OCI-LY7 (cell line): ENCODE data around the gene OR1J2. TPM values are rescaled to one million over a fixed set of nuclear protein-coding genes. Genes with fewer than 3 reads are reported as not detected.

ENCODE experiments used
- BruUV-seq: library from RNA; stranded (reverse); fragments of 400-500 nt; replicated peaks from 2 replicates; lab custom pipeline; 2021; lab: Mats Ljungman, UMichigan
- CTCF ChIA-PET: fragments of 300-600 bp; sonication (Branson Sonifier 250); formaldehyde crosslinking; loops from one replicate; lab custom pipeline; 2022; ENCODE audit warnings: antibody characterized with exemption; ENCODE audit not compliant: unreplicated experiment; lab: Charles Lee
- POLR2A ChIA-PET: fragments of 300-600 bp; sonication (Branson Sonifier 250); formaldehyde crosslinking; loops from one replicate; lab custom pipeline; 2022; ENCODE audit warnings: antibody characterized with exemption; lab: Charles Lee
- DNase-seq: peaks from one replicate; pipeline ENCODE4 v3.0.0-alpha.2; 2015; ENCODE audit warnings: low spot score
- H2AFZ ChIP-seq: fragments of 200-600 bp; sonication (generic), shearing (Covaris generic); 2 replicates; pipeline ENCODE4 v1.6.1; 2014; ENCODE audit warnings: mild to moderate bottlenecking, antibody characterized with exemption, low read length, moderate library complexity
- H3K27ac ChIP-seq: fragments of 200-600 bp; sonication (generic); 2 replicates; pipeline ENCODE4 v1.5.1; 2014; ENCODE audit warnings: mixed run types, low read depth, mild to moderate bottlenecking, moderate library complexity, low read length, inconsistent platforms; ENCODE audit not compliant: poor library complexity, severe bottlenecking
- H3K36me3 ChIP-seq: fragments of 200-600 bp; sonication (generic); 2 replicates; pipeline ENCODE4 v1.6.1; 2014; ENCODE audit warnings: mild to moderate bottlenecking, antibody characterized with exemption, low read length, moderate library complexity, mixed read lengths; ENCODE audit not compliant: insufficient read depth
- H3K4me1 ChIP-seq: fragments of 200-600 bp; sonication (generic); 2 replicates; pipeline ENCODE4 v1.5.1; 2014; ENCODE audit warnings: mild to moderate bottlenecking, low read length; ENCODE audit not compliant: insufficient read depth, poor library complexity, severe bottlenecking
- H3K4me2 ChIP-seq: fragments of 200-600 bp; sonication (generic); 2 replicates; pipeline ENCODE4 v1.6.1; 2014; ENCODE audit warnings: mild to moderate bottlenecking, low read length
- H3K4me3 ChIP-seq: fragments of 200-600 bp; sonication (generic); 2 replicates; pipeline ENCODE4 v1.5.1; 2014; ENCODE audit warnings: mild to moderate bottlenecking, low read depth, low read length; ENCODE audit not compliant: poor library complexity, severe bottlenecking
- H3K79me2 ChIP-seq: fragments of 200-600 bp; sonication (generic); 2 replicates; pipeline ENCODE4 v1.6.1; 2016; ENCODE audit warnings: low read depth, mild to moderate bottlenecking, low read length, moderate library complexity, mixed read lengths; ENCODE audit not compliant: insufficient read depth
- H3K9me2 ChIP-seq: fragments of 200-600 bp; sonication (generic); 2 replicates; pipeline ENCODE4 v1.6.1; 2016; ENCODE audit warnings: mild to moderate bottlenecking, low read length, mixed read lengths; ENCODE audit not compliant: insufficient read depth
- H3K9me3 ChIP-seq: fragments of 200-600 bp; sonication (generic); 2 replicates; pipeline ENCODE4 v1.6.1; 2014; ENCODE audit warnings: mild to moderate bottlenecking, mixed run types, low read length, mixed read lengths
- H4K20me1 ChIP-seq: fragments of 200-600 bp; sonication (generic); 2 replicates; pipeline ENCODE4 v1.6.1; 2014; ENCODE audit warnings: mild to moderate bottlenecking, antibody characterized with exemption, low read length, moderate library complexity, mixed read lengths; ENCODE audit not compliant: insufficient read depth
- CTCF ChIP-seq: fragments of 200-600 bp; sonication (generic); conservative IDR thresholded peaks from 2 replicates; pipeline ENCODE4 v1.5.1; 2014; ENCODE audit warnings: mild to moderate bottlenecking, antibody characterized with exemption, low read length, moderate library complexity, mixed read lengths
- EZH2phosphoT487 ChIP-seq: fragments of 200-600 bp; sonication (generic); IDR thresholded peaks from 2 replicates; pipeline ENCODE4 v1.6.1; 2018; ENCODE audit warnings: low read depth, borderline replicate concordance, mild to moderate bottlenecking, mixed run types, antibody characterized with exemption, low read length, moderate library complexity, mixed read lengths
- intact Hi-C: fragments of 100-400 bp; cut with micrococcal nuclease; formaldehyde crosslinking; loops from one replicate; pipeline ENCODE4 v1.10.0; 2022; ENCODE audit not compliant: unreplicated experiment
- total RNA-seq, 2 experiments: library from RNA; depleted of rRNA in 1 of 2; stranded (reverse); fragments of >200 nt in 1 of 2; shearing (Covaris generic) in 1 of 2; gene quantifications; 2 replicates each; pipeline ENCODE4 v1.2.3, GENCODE V29; 2014 to 2022

Gene OR1J2
- total RNA-seq, 2 experiments from 2014 or later, result not detected

- no peaks in the 10 kb centered on the region for H3K9me2 ChIP-seq
- no TSS peak for BruUV-seq
- TF ChIP-seq CTCF (no peak), EZH2phosphoT487 (no peak)
- H2AFZ ChIP-seq, result no peak overlapping the region
- no peaks in the 10 kb centered on the region for H3K79me2 ChIP-seq
- CTCF ChIA-PET, result no interaction called here
- no peak overlapping the region for H3K4me3 ChIP-seq
- no peak overlapping the region for H3K4me2 ChIP-seq
- H3K4me1 ChIP-seq, result no peaks in the 10 kb centered on the region
- intact Hi-C loops, result no loop called here
- no peak for DNase-seq
- no peaks in the 10 kb centered on the region for H4K20me1 ChIP-seq
- no peaks in the 10 kb centered on the region for H3K36me3 ChIP-seq
- no peak overlapping the region for H3K27ac ChIP-seq
- no peaks in the 10 kb centered on the region for H3K9me3 ChIP-seq
- POLR2A ChIA-PET, result no interaction called here
Measured at GRCh38 chr9:122518226-122518625, 7.6 kb downstream of the OR1J2 start.

GRCh38 chr9:122518841-122519240 lies 8.2 kb downstream of the OR1J2 start, which contains the start of gene OR1J4:
OR1J4 (plus strand) TSS chr9:122519141; CDS start chr9:122519141, 0 bp downstream.
- TF ChIP-seq CTCF (no peak), EZH2phosphoT487 (no peak)
- POLR2A ChIA-PET, result no interaction called here
- no peaks in the 10 kb centered on the region for H3K9me2 ChIP-seq
- CTCF ChIA-PET, result no interaction called here
- H2AFZ ChIP-seq, result no peak within 1 kb of the TSS
- no peak within 1 kb of the TSS for H3K4me3 ChIP-seq
- H3K36me3 ChIP-seq, result no peaks in the 10 kb centered on the region
- H3K9me3 ChIP-seq, result no peaks in the 10 kb centered on the region
- H3K4me1 ChIP-seq, result no peaks in the 10 kb centered on the region
- BruUV-seq, result no TSS peak
- intact Hi-C loops, result no loop called here
- H3K27ac ChIP-seq, result no peak within 1 kb of the TSS
- H3K79me2 ChIP-seq, result no peaks in the 10 kb centered on the region
- H3K4me2 ChIP-seq, result no peak within 1 kb of the TSS
- DNase-seq, result no peak
- no peaks in the 10 kb centered on the region for H4K20me1 ChIP-seq

- POLR2A ChIA-PET, result no interaction called here
- H3K4me1 ChIP-seq, result no peaks in the 10 kb centered on the region
- H3K36me3 ChIP-seq, result no peaks in the 10 kb centered on the region
- no peak overlapping the region for H3K27ac ChIP-seq
- no peak overlapping the region for H3K4me2 ChIP-seq
- H3K4me3 ChIP-seq, result no peak overlapping the region
- BruUV-seq, result no TSS peak
- H3K9me2 ChIP-seq, result no peaks in the 10 kb centered on the region
- TF ChIP-seq EZH2phosphoT487, result no peak
- TF ChIP-seq CTCF, result no peak
- CTCF ChIA-PET, result no interaction called here
- H2AFZ ChIP-seq, result no peak overlapping the region
- intact Hi-C loops, result no loop called here
- H3K79me2 ChIP-seq, result no peaks in the 10 kb centered on the region
- no peaks in the 10 kb centered on the region for H3K9me3 ChIP-seq
- H4K20me1 ChIP-seq, result no peaks in the 10 kb centered on the region
- DNase-seq, result no peak
Measured at GRCh38 chr9:122519376-122519775, 8.8 kb downstream of the OR1J2 start.
